ENCODE results near the gene QPRT.

The QPRT gene

DNA sequence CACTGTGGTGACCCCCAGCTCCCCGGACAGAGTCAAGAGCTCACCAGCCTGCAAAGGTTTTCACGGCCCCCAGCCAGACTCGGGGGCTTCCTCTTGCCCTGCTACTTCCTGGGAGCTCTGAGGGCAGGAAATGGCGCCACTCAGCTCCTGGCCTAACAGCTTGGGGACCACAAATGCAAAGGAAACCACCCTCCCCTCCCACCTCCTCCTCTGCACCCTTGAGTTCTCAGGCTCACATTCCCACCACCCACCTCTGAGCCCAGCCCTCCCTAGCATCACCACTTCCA is 16.3 kb upstream of the QPRT start:
- TF ChIP-seq, protein P1, sequence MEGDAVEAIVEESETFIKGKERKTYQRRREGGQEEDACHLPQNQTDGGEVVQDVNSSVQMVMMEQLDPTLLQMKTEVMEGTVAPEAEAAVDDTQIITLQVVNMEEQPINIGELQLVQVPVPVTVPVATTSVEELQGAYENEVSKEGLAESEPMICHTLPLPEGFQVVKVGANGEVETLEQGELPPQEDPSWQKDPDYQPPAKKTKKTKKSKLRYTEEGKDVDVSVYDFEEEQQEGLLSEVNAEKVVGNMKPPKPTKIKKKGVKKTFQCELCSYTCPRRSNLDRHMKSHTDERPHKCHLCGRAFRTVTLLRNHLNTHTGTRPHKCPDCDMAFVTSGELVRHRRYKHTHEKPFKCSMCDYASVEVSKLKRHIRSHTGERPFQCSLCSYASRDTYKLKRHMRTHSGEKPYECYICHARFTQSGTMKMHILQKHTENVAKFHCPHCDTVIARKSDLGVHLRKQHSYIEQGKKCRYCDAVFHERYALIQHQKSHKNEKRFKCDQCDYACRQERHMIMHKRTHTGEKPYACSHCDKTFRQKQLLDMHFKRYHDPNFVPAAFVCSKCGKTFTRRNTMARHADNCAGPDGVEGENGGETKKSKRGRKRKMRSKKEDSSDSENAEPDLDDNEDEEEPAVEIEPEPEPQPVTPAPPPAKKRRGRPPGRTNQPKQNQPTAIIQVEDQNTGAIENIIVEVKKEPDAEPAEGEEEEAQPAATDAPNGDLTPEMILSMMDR (IDR thresholded peaks at IDR 0.05), result no peak

DNA sequence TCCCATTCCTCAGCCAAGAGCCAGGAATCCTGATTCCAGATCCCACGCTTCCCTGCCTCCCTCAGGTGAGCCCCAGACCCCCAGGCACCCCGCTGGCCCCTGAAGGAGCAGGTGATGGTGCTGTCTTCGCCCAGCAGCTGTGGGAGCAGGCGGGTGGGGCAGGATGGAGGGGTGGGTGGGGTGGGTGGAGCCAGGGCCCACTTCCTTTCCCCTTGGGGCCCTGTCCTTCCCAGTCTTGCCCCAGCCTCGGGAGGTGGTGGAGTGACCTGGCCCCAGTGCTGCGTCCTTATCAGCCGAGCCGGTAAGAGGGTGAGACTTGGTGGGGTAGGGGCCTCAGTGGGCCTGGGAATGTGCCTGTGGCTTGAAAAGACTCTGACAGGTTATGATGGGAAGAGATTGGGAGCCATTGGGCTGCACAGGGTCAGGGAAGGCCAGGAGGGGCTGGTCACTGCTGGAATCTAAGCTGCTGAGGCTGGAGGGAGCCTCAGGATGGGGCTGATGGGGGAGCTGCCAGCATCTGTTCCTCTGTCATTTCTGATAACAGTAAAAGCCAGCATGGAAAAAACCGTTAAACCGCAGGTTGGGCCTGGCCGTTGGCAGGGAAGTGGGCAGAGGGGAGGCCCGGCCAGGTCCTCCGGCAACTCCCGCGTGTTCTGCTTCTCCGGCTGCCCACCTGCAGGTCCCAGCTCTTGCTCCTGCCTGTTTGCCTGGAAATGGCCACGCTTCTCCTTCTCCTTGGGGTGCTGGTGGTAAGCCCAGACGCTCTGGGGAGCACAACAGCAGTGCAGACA is 15.8 kb upstream of the QPRT start, which contains the start of gene SPN:
Gene SPN (plus strand): TSS at position 232 of the 791 bp plus-strand sequence. CDS start 482 bp downstream, at position 714.
- TF ChIP-seq, protein P1 (IDR thresholded peaks at IDR 0.05), result no peak

DNA sequence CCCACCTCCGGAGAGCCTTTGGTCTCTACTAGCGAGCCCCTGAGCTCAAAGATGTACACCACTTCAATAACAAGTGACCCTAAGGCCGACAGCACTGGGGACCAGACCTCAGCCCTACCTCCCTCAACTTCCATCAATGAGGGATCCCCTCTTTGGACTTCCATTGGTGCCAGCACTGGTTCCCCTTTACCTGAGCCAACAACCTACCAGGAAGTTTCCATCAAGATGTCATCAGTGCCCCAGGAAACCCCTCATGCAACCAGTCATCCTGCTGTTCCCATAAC is 15.2 kb upstream of the QPRT start:
- TF ChIP-seq, protein P1 (IDR thresholded peaks at IDR 0.05), result no peak

DNA sequence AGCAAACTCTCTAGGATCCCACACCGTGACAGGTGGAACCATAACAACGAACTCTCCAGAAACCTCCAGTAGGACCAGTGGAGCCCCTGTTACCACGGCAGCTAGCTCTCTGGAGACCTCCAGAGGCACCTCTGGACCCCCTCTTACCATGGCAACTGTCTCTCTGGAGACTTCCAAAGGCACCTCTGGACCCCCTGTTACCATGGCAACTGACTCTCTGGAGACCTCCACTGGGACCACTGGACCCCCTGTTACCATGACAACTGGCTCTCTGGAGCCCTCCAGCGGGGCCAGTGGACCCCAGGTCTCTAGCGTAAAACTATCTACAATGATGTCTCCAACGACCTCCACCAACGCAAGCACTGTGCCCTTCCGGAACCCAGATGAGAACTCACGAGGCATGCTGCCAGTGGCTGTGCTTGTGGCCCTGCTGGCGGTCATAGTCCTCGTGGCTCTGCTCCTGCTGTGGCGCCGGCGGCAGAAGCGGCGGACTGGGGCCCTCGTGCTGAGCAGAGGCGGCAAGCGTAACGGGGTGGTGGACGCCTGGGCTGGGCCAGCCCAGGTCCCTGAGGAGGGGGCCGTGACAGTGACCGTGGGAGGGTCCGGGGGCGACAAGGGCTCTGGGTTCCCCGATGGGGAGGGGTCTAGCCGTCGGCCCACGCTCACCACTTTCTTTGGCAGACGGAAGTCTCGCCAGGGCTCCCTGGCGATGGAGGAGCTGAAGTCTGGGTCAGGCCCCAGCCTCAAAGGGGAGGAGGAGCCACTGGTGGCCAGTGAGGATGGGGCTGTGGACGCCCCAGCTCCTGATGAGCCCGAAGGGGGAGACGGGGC is 14.7 kb upstream of the QPRT start:
- TF ChIP-seq, protein P1 (IDR thresholded peaks at IDR 0.05), result no peak

DNA sequence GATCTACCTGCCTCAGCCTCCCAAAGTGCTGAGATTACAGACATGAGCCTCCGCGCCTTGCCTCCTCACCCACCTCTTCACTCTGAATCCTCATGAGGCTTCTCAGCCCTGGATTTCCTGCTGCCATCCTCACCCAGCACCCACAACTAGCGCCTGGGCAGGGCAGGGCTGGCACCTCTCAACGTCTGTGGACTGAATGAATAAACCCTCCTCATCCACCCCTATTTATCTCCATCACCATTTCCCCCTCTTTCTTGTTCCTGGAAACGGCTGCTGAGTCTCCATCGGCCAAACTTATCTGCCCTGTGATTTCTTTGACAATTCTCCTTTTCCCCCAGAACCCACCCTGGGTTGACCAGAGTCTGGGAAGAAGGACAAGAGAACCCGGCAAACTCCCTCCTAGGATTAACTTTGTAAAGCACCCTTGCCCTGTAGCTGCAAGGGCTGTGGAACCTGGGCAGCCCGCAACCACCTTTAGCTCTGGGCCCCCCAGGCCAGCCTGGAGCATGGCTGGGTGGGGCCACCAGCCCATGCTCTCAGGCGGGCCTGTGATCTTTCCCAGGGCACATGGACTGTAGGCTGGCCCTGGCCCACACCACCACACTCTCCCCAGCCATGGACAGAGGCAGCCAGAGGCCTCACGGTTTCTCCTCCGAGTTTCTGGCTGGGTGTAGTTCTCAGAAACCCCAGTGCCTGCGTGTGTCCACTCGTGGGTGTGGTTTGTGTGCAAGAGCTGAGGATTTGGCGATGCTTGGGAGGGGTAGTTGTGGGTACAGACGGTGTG is 13.5 kb upstream of the QPRT start:
- TF ChIP-seq, protein P1 (IDR thresholded peaks at IDR 0.05), result no peak

DNA sequence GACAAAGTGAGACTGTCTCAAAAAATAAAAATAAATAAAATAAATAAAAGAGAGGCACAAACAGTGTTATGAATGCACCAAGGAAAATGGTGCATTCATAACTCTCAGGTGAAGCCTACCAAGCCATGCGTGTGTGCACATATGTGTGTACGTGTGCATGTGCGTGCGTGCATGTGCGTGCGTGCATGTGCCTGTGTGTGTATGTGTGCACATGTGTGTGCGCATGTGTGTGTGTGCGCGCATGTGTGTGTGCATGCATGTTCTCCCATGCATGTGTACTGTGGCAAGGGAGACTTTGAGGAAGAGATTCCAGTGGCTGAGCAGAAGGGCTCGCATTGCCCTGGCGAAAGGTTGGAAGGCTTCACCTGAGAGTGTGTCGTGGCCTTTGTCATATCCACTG is 11.2 kb upstream of the QPRT start:
- TF ChIP-seq, protein P1 (IDR thresholded peaks at IDR 0.05), result no peak

DNA sequence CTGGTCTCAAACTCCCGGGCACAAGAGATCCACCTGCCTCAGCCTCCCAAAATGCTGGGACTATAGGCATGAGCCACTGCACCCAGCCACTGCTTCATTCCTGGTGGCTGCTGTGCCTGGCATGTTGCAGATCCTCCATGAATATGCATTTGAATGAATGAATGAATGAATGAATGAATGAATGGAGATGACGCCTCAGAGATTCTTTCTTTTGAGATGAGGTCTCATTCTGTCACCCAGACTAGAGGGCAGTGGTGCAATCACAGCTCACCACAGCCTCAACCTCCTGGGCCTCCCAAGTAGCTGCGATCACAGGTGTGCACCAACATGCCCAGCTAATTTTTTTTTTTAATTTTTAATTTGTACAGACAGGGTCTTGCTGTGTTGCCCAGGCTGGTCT is 10.7 kb upstream of the QPRT start:
- TF ChIP-seq, protein P1 (IDR thresholded peaks at IDR 0.05), result no peak

Data from LNCAP (cell line).